A549 (cell line): ENCODE data around the gene HHATL. TPM values are rescaled to one million over a fixed set of nuclear protein-coding genes. Genes with fewer than 3 reads are reported as not detected.

Source experiments
- ATAC-seq, 2 experiments: fragments of 200-7000 bp in 1 of 2; fragments of >200 bp in 1 of 2; cut with Nextera tagmentation in 1 of 2; cut with Tn5 transposase in 1 of 2; 3 replicates each; pipeline versions ENCODE4 v1.8.0 to v1.9.1; 2018 to 2020; ENCODE audit warnings: mild to moderate bottlenecking in 1 of 2, moderate library complexity in 1 of 2
- CTCF ChIA-PET: fragments of 300-600 bp; sonication (Branson Sonifier 250); formaldehyde crosslinking; extraction: SDS; loops from one replicate; lab custom pipeline; 2021; ENCODE audit warnings: antibody characterized with exemption, inconsistent platforms; lab: Yijun Ruan, JAX
- POLR2A ChIA-PET: fragments of 350-600 bp; formaldehyde crosslinking; extraction: SDS; loops from one replicate; lab custom pipeline; 2021; ENCODE audit warnings: antibody characterized with exemption, inconsistent platforms; lab: Yijun Ruan, JAX
- DNase-seq, 2 experiments: peaks; one replicate each; pipeline versions ENCODE4 v3.0.0 to v3.0.0-alpha.2; 2011 to 2016; ENCODE audit warnings: low read depth in 1 of 2, low spot score in 1 of 2
- FAIRE-seq: peaks from 2 replicates; lab custom pipeline; 2011; peaks lifted over from hg19 to GRCh38; lab: Jason Lieb, UNC
- H3K27ac ChIP-seq, 2 experiments: fragments of >200 bp; sonication (Bioruptor Twin); formaldehyde crosslinking; 3 replicates each; pipeline ENCODE4 v1.5.1; 2016 to 2017
- H3K4me1 ChIP-seq: fragments of >200 bp; sonication (Bioruptor Twin); formaldehyde crosslinking; 3 replicates; pipeline ENCODE4 v1.6.1; 2016
- H3K4me2 ChIP-seq: fragments of >200 bp; sonication (Bioruptor Twin); formaldehyde crosslinking; 3 replicates; pipeline ENCODE4 v1.6.1; 2016
- H3K4me3 ChIP-seq: fragments of >200 bp; sonication (Bioruptor Twin); formaldehyde crosslinking; 3 replicates; pipeline ENCODE4 v1.5.1; 2016
- H3K9me3 ChIP-seq: fragments of >200 bp; sonication (Bioruptor Twin); formaldehyde crosslinking; 3 replicates; pipeline ENCODE4 v1.6.1; 2016
- BHLHE40 ChIP-seq: IDR thresholded peaks from 2 replicates; pipeline ENCODE4 v1.6.1; 2012; ENCODE audit warnings: low read depth, low read length, inconsistent platforms
- CHD4 ChIP-seq: fragments of 200-600 bp; sonication (generic); IDR thresholded peaks from 2 replicates; pipeline ENCODE4 v1.6.1; 2016; ENCODE audit warnings: antibody characterized with exemption, mild to moderate bottlenecking, borderline replicate concordance
- EP300 ChIP-seq, 2 experiments: fragments of >200 bp; sonication (Bioruptor Twin); formaldehyde crosslinking; IDR thresholded peaks; 2 replicates in 1 of 2; 3 replicates in 1 of 2; pipeline ENCODE4 v1.6.1; 2016 to 2017
- ESRRA ChIP-seq: fragments of 150-350 bp; IDR thresholded peaks from 2 replicates; pipeline ENCODE4 v1.6.1; 2014; ENCODE audit warnings: mild to moderate bottlenecking, low read length, borderline replicate concordance
- GATA3 ChIP-seq: IDR thresholded peaks from 2 replicates; pipeline ENCODE4 v1.6.1; 2012; ENCODE audit warnings: borderline replicate concordance
- HDAC2 ChIP-seq: fragments of 200-600 bp; sonication (generic); IDR thresholded peaks from 2 replicates; pipeline ENCODE4 v1.6.1; 2016
- HOXA7 ChIP-seq: fragments of 250-450 bp; sonication (Bioruptor Pico); IDR thresholded peaks from 2 replicates; pipeline ENCODE4 v1.5.0; 2020; ENCODE audit warnings: mild to moderate bottlenecking, moderate library complexity
- KDM5A ChIP-seq: fragments of 200-600 bp; sonication (generic); IDR thresholded peaks from 2 replicates; pipeline ENCODE4 v1.6.1; 2016; ENCODE audit warnings: antibody characterized with exemption, mild to moderate bottlenecking
- MAFK ChIP-seq: fragments of 450-650 bp; IDR thresholded peaks from 2 replicates; pipeline ENCODE4 v1.6.1; 2014; ENCODE audit not compliant: partially characterized antibody
- MAZ ChIP-seq: fragments of 150-350 bp; IDR thresholded peaks from 2 replicates; pipeline ENCODE4 v1.6.1; 2014; ENCODE audit warnings: antibody characterized with exemption, low read depth, low read length, borderline replicate concordance
- MYC ChIP-seq: IDR thresholded peaks from 2 replicates; pipeline ENCODE4 v1.6.1; 2012; ENCODE audit warnings: mild to moderate bottlenecking, inconsistent platforms, low read length, improper control_type of control experiment, borderline replicate concordance
- NFE2L2 ChIP-seq: fragments of 150-350 bp; conservative IDR thresholded peaks from 2 replicates; pipeline ENCODE4 v1.6.1; 2014; ENCODE audit warnings: low read length
- PHF8 ChIP-seq: fragments of 200-600 bp; sonication (generic); IDR thresholded peaks from 2 replicates; pipeline ENCODE4 v1.6.1; 2016; ENCODE audit warnings: low read depth, mild to moderate bottlenecking, antibody characterized with exemption, moderate library complexity, borderline replicate concordance
- POLR2AphosphoS2 ChIP-seq: conservative IDR thresholded peaks from 2 replicates; pipeline ENCODE4 v1.6.1; 2012; ENCODE audit warnings: low read length, improper control_type of control experiment, inconsistent platforms
- RARB ChIP-seq: fragments of 250-450 bp; sonication (Bioruptor Pico); IDR thresholded peaks from 2 replicates; pipeline ENCODE4 v1.8.0; 2021; ENCODE audit warnings: mild to moderate bottlenecking, moderate library complexity
- RFX5 ChIP-seq: fragments of 450-650 bp; IDR thresholded peaks from 2 replicates; pipeline ENCODE4 v1.7.1; 2014; ENCODE audit warnings: antibody characterized with exemption, mild to moderate bottlenecking, moderate library complexity
- SREBF2 ChIP-seq: fragments of 450-650 bp; IDR thresholded peaks from 2 replicates; pipeline ENCODE4 v1.6.1; 2014; ENCODE audit warnings: mild to moderate bottlenecking, moderate library complexity
- WGBS: methylation state at CpG from one replicate; pipeline ENCODE4 v1.1.6; 2017; ENCODE audit errors: missing lambda C conversion rate; 5-methylcytosine and 5-hydroxymethylcytosine counted together
- polyA minus RNA-seq: library from RNA; depleted of rRNA, polyadenylated mRNA; stranded (reverse); fragments of >200 nt; gene quantifications from 2 replicates; pipeline ENCODE4 v1.2.3, GENCODE V29; 2011; rRNA and poly(A)+ RNA removed
- polyA plus RNA-seq, 4 experiments: library from polyadenylated mRNA; depleted of rRNA in 3 of 4; stranded (reverse); fragments of >200 nt; fragmentation: RNase III in 1 of 4; extraction: RNeasy Plus Mini Kit Qiagen cat#74134 plus additional on column Dnase treatment in 1 of 4; gene quantifications; 2 replicates in 3 of 4; 3 replicates in 1 of 4; pipeline ENCODE4 v1.2.3, GENCODE V29; 2011 to 2017
- TF ChIP-seq, protein P1 (sequence below): IDR thresholded peaks from 2 replicates; pipeline ENCODE4 v1.6.1; 2012
- TF ChIP-seq, protein P2 (sequence below): fragments of 450-650 bp; IDR thresholded peaks from 2 replicates; pipeline ENCODE4 v1.6.1; 2014; ENCODE audit warnings: antibody characterized with exemption
- TF ChIP-seq, protein P3 (sequence below): IDR thresholded peaks from 2 replicates; pipeline ENCODE4 v1.6.1; 2012; ENCODE audit warnings: low read depth, borderline replicate concordance
- TF ChIP-seq, protein P4 (sequence below): fragments of 250-450 bp; sonication (Bioruptor Pico); IDR thresholded peaks from 2 replicates; pipeline ENCODE4 v1.5.0; 2021; ENCODE audit warnings: mild to moderate bottlenecking, moderate library complexity, borderline replicate concordance

HHATL gene, protein sequence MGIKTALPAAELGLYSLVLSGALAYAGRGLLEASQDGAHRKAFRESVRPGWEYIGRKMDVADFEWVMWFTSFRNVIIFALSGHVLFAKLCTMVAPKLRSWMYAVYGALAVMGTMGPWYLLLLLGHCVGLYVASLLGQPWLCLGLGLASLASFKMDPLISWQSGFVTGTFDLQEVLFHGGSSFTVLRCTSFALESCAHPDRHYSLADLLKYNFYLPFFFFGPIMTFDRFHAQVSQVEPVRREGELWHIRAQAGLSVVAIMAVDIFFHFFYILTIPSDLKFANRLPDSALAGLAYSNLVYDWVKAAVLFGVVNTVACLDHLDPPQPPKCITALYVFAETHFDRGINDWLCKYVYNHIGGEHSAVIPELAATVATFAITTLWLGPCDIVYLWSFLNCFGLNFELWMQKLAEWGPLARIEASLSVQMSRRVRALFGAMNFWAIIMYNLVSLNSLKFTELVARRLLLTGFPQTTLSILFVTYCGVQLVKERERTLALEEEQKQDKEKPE
- polyA plus RNA-seq (2011; rRNA removed) (not detected in 2 replicates), polyA plus RNA-seq (2017; fragmentation: RNase III; extraction: RNeasy Plus Mini Kit Qiagen cat#74134 plus additional on column Dnase treatment) (not detected in 3 replicates), polyA minus RNA-seq (not detected in 2 replicates)
- not detected in 2 replicates for polyA plus RNA-seq (2012; cell fraction: cytosol; rRNA removed)
- polyA plus RNA-seq (2012; cell fraction: nucleus; rRNA removed), result 0.11 and 0.17 TPM in 2 replicates

DNA sequence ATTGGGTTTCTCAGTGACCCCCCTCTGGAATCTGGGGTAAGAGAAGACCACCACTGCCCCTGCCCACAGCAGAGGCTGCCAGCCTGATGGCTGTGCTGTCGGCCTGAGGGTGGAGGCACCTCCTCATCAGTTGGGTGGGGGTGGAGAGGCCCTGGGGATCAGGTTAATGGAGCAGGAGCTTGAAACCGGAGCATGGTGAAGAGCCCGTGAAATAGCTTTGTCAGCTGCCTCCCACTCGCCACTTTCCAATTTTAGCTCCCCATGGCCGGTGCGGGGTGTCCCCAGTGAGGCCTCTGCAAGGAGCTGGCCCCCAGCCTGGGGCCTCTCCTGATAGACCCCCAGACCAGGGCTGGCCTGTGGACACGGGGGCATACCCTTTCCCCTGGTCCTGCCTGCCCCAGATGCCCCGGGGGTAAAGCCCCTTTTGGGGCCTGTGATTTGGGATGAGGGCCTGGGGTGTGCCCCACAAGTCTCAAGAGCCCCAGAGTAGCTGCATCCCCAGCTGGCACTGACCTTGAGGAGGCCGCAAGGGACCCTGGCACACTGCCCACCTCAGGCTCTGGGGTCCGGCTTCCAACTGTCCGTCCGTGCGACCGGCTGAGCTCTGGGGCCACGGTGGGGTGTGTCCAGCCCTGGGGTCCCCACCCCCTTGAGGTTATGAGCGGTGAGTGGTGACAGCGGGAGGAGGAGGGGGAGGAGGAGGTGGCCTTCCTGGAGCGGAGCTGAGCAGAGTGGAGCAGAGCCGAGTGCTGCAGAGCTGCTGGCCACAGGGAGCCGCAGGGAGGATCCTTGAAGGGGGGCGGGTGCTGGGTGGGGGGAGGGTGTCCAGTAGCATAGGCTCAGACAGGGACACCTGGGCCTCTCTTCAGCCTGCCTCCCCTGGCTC is at the start of gene HHATL:
Gene HHATL (minus strand): TSS at position 733 of the 886 bp plus-strand sequence. CDS start 1,972 bp downstream, outside the sequence.
- ATAC-seq, result no peak
- ChIA-PET CTCF (interaction anchor here (1.0 kb wide), 1 partner anchor 9 kb away, joined by 3 read pairs; no protein-coding TSS in a partner anchor), POLR2A (no interaction called here)
- 22% methylated on average over 5 of the region's 21 CpGs for WGBS
- no peak within 1 kb of the TSS for H3K4me2 ChIP-seq
- H3K4me3 ChIP-seq, result no peak within 1 kb of the TSS
- no peaks in the 10 kb centered on the region for H3K4me1 ChIP-seq
- no peak for TF ChIP-seq PHF8
- TF ChIP-seq EP300 (IDR thresholded peaks at IDR 0.05), result no peak
- TF ChIP-seq, protein P1, sequence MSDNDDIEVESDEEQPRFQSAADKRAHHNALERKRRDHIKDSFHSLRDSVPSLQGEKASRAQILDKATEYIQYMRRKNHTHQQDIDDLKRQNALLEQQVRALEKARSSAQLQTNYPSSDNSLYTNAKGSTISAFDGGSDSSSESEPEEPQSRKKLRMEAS, result no peak
- no peak for TF ChIP-seq HDAC2
- TF ChIP-seq KDM5A, result no peak
- TF ChIP-seq, protein P2, sequence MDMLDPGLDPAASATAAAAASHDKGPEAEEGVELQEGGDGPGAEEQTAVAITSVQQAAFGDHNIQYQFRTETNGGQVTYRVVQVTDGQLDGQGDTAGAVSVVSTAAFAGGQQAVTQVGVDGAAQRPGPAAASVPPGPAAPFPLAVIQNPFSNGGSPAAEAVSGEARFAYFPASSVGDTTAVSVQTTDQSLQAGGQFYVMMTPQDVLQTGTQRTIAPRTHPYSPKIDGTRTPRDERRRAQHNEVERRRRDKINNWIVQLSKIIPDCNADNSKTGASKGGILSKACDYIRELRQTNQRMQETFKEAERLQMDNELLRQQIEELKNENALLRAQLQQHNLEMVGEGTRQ, result no peak
- TF ChIP-seq GATA3, result no peak
- TF ChIP-seq, protein P3, sequence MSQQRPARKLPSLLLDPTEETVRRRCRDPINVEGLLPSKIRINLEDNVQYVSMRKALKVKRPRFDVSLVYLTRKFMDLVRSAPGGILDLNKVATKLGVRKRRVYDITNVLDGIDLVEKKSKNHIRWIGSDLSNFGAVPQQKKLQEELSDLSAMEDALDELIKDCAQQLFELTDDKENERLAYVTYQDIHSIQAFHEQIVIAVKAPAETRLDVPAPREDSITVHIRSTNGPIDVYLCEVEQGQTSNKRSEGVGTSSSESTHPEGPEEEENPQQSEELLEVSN, result no peak
- TF ChIP-seq CHD4, result no peak
- no peaks in the 10 kb centered on the region for H3K9me3 ChIP-seq
- H3K27ac ChIP-seq, result no peak within 1 kb of the TSS
- no peak for FAIRE-seq
- DNase-seq, result no peak

DNA sequence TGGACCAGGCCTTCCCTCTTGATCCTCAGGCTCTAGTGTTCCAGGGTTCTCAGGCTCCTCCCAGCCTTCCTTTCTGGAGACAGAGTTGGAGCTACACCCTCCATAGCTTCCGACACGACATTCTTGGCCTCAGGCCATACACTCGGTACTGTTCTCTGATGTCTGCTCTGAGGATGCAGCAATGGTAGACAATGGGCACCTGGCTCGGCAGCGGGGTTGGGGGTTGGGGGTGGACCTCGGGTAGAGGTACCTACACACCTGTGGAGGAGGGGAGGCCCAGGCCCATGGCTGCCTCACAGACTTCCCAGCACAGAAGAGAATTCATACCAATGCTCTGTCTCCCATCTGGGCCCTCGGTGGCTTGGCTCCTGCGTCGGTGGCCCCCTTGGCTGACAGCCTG is 49.0 kb upstream of the HHATL start:
- ChIA-PET CTCF (no interaction called here), POLR2A (no interaction called here)
- ATAC-seq (no peak), FAIRE-seq (no peak), DNase-seq (no peak)
- 65% methylated on average over 4 of the region's 9 CpGs for WGBS
- no peak overlapping the region for H3K4me2 ChIP-seq
- no peaks in the 10 kb centered on the region for H3K4me1 ChIP-seq
- H3K9me3 ChIP-seq, result no peaks in the 10 kb centered on the region
- H3K27ac ChIP-seq, result no peak overlapping the region
- no peak overlapping the region for H3K4me3 ChIP-seq
- TF ChIP-seq RARB, result no peak
- no peak for TF ChIP-seq BHLHE40
- TF ChIP-seq ESRRA, result no peak
- TF ChIP-seq KDM5A, result no peak
- TF ChIP-seq NFE2L2, result no peak
- TF ChIP-seq POLR2AphosphoS2, result no peak
- no peak for TF ChIP-seq RFX5
- TF ChIP-seq HOXA7 (CRISPR knock-in tag), result no peak
- TF ChIP-seq SREBF2, result no peak
- TF ChIP-seq MAZ, result no peak
- TF ChIP-seq MYC, result no peak
- TF ChIP-seq, protein P4, sequence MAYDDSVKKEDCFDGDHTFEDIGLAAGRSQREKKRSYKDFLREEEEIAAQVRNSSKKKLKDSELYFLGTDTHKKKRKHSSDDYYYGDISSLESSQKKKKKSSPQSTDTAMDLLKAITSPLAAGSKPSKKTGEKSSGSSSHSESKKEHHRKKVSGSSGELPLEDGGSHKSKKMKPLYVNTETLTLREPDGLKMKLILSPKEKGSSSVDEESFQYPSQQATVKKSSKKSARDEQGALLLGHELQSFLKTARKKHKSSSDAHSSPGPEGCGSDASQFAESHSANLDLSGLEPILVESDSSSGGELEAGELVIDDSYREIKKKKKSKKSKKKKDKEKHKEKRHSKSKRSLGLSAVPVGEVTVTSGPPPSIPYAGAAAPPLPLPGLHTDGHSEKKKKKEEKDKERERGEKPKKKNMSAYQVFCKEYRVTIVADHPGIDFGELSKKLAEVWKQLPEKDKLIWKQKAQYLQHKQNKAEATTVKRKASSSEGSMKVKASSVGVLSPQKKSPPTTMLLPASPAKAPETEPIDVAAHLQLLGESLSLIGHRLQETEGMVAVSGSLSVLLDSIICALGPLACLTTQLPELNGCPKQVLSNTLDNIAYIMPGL (CRISPR knock-in tag), result no peak
- no peak for TF ChIP-seq MAFK
